Heart right ventricle (tissue), 16 donors: ENCODE measurements around the gene WDR19. TPM values are rescaled to one million over a fixed set of nuclear protein-coding genes. Genes with fewer than 3 reads are reported as not detected.
A peak's percentile ranks its signal among the peaks of the same experiment; 100 is the strongest.

Experiments used
- ATAC-seq, 8 donors: fragments of 200-7000 bp; cut with Tn5 transposase; one replicate each; pipeline ENCODE4 v1.9.1; 2020; ENCODE audit warnings: mild to moderate bottlenecking in 8 of 8, moderate library complexity in 8 of 8, moderate number of reproducible peaks in 1 of 8
- DNase-seq, 2 donors: peaks; one replicate each; pipeline ENCODE4 v3.0.0-alpha.2; 2020
- H3K27ac ChIP-seq, 10 donors: fragments of 200-600 bp; sonication (generic) in 2 of 10; one replicate each; pipeline versions ENCODE4 v1.5.0 to v1.8.0; 2020 to 2022; ENCODE audit warnings: mild to moderate bottlenecking in 3 of 10
- H3K27me3 ChIP-seq, 7 donors: fragments of 200-600 bp; one replicate each; pipeline ENCODE4 v1.8.0; 2021 to 2022; ENCODE audit warnings: mild to moderate bottlenecking in 2 of 7
- H3K36me3 ChIP-seq, 9 donors: fragments of 200-600 bp; sonication (generic) in 1 of 9; one replicate each; pipeline versions ENCODE4 v1.5.0 to v1.8.0; 2020 to 2022; ENCODE audit warnings: mild to moderate bottlenecking in 2 of 9
- H3K4me1 ChIP-seq, 9 donors: fragments of 200-600 bp; sonication (generic) in 1 of 9; one replicate each; pipeline versions ENCODE4 v1.5.0 to v1.8.0; 2020 to 2022; ENCODE audit warnings: mild to moderate bottlenecking in 4 of 9
- H3K4me3 ChIP-seq, 10 donors: fragments of 200-600 bp; sonication (generic) in 2 of 10; one replicate each; pipeline versions ENCODE4 v1.5.0 to v1.8.0; 2020 to 2022; ENCODE audit warnings: mild to moderate bottlenecking in 7 of 10, moderate library complexity in 2 of 10
- H3K9me3 ChIP-seq, 11 donors: fragments of 200-600 bp in 10 of 11; sonication (generic) in 2 of 11; one replicate each; pipeline versions ENCODE4 v1.5.0 to v1.8.0; 2013 to 2022; ENCODE audit warnings: mild to moderate bottlenecking in 2 of 11, control low read depth in 1 of 11, moderate library complexity in 1 of 11
- CTCF ChIP-seq, 9 donors: fragments of 200-600 bp; sonication (generic) in 2 of 9; IDR thresholded peaks; one replicate each; pipeline versions ENCODE4 v1.5.0 to v1.8.0; 2021 to 2022; ENCODE audit warnings: antibody characterized with exemption in 9 of 9, mild to moderate bottlenecking in 5 of 9, moderate library complexity in 1 of 9
- WGBS, 2 donors: extraction: QIAGEN DNeasy Blood & Tissue Kit; methylation state at CpG; one replicate each; pipeline ENCODE4 v1.1.7; 2013; ENCODE audit warnings: inconsistent platforms in 1 of 2; 5-methylcytosine and 5-hydroxymethylcytosine counted together
- intact Hi-C, 10 donors: fragments of 100-400 bp; cut with DNase I; formaldehyde crosslinking; loops; one replicate each; pipeline versions ENCODE4 v1.11.1 to v1.14.2; 2022
- polyA plus RNA-seq, 2 donors: library from polyadenylated mRNA; stranded (reverse); fragments of 200-250 nt; gene quantifications; one replicate each; pipeline ENCODE4 v1.2.3, GENCODE V29; 2013
- total RNA-seq, 10 donors: library from RNA; stranded (reverse); fragmentation: NEBNext Ultra II Directional in 3 of 10; extraction: Animal tissue kit (Norgen Biotek cat#: 25700) in 3 of 10; gene quantifications; one replicate each; pipeline versions ENCODE4 v1.2.1 to v1.2.4, GENCODE V29; 2021 to 2023
- donor health status: Arrhythmogenic right ventricular cardiomyopathy.
- donor health status: ischemic (EF 13 %, LVEDD 7.1; RV severe dilation, severe dysfunction).
- donor health status: healthy with polysubstance abuse.
- donor health status: DM: no; HTN: yes; CAD: no.
- donor health status: DM: no; HTN: no; CAD: no.
- donor health status: ischemic (EF 25% LVEDD 6.9; RV normal size, moderate dysfunction).
- donor health status: ischemic (EF 25% LVEDD 5.7; RV mildly dilated, moderate dysfunction).
- donor health status: healthy.
- donor health status: DM: yes; HTN: yes; CAD: no.
- donor health status: Ischemic cardiomyopathy.
- donor health status: ischemic (EF 35%, LVEDD 5.7; RV mildly dilated, moderate dysfunction).
- donor health status: nonischemic (EF 11% LVEDD 7.7; RV severe dilation, severe dysfunction).
- donor health status: DM: yes; HTN: yes; CAD: no.
- donor health status: PGD.
- donor health status: ischemic (EF 29% LVEDD 5.4; RV normal size, mild dysfunction).
- donor health status: nonischemic (EF 23%, LVEDD 6.1; RV moderate dilation, normal function).

The WDR19 gene
- total and polyA plus RNA-seq, 12 donors: 4.1 to 25.8 (median 7.3) TPM

GRCh38 chr4:39308611-39309010, 126.3 kb downstream of the WDR19 start:
- no peak for TF ChIP-seq CTCF (IDR thresholded peaks at IDR 0.05)
- 39 to 48% methylated on average over 6 of the region's 6 CpGs for WGBS, 2 donors
- Histone ChIP-seq H3K4me3 (no peak overlapping the region), H3K36me3 (peaks cover 0 to 98% (median 7%) of the 10 kb centered on the region in 9 donors), H3K9me3 (no peaks in the 10 kb centered on the region), H3K4me1 (peaks cover 0 to 33% (median 11%) of the 10 kb centered on the region in 9 donors), H3K27me3 (no peaks in the 10 kb centered on the region), H3K27ac (peak overlapping the region in 2 of 10 donors; percentile 9 to 17)
- no peak for DNase-seq
- intact Hi-C loops: no loop called here
- peak in 7 of 8 donors; percentile 34 to 58 (median 52) for ATAC-seq

- no peak for ATAC-seq
- no peak overlapping the region for H3K4me3 ChIP-seq
- no peak for DNase-seq
- peaks cover 0 to 100% (median 15%) of the 10 kb centered on the region in 9 donors for H3K36me3 ChIP-seq
- intact Hi-C loops: no loop called here
- WGBS, 2 donors: 26 to 40% methylated on average over 4 of the region's 4 CpGs
- no peaks in the 10 kb centered on the region for H3K9me3 ChIP-seq
- H3K27me3 ChIP-seq: no peaks in the 10 kb centered on the region
- H3K4me1 ChIP-seq: peaks cover 0 to 32% (median 11%) of the 10 kb centered on the region in 9 donors
- peak overlapping the region in 3 of 10 donors; percentile 3 to 26 (median 13) for H3K27ac ChIP-seq
- TF ChIP-seq CTCF (IDR thresholded peaks at IDR 0.05): no peak
These were observed 130.5 kb downstream of the WDR19 start for GRCh38 chr4:39312816-39313215.

- H3K36me3 ChIP-seq: peaks cover 0 to 97% (median 8%) of the 10 kb centered on the region in 9 donors
- 93 to 97% methylated on average over 4 of the region's 4 CpGs for WGBS, 2 donors
- no peaks in the 10 kb centered on the region for H3K27me3 ChIP-seq
- no peaks in the 10 kb centered on the region for H3K9me3 ChIP-seq
- H3K4me3 ChIP-seq: no peak overlapping the region
- DNase-seq (no peak), ATAC-seq (no peak)
- TF ChIP-seq CTCF (IDR thresholded peaks at IDR 0.05): no peak
- no peaks in the 10 kb centered on the region for H3K4me1 ChIP-seq
- no peak overlapping the region for H3K27ac ChIP-seq
- intact Hi-C loops: no loop called here
These were observed 137.3 kb downstream of the WDR19 start for GRCh38 chr4:39319676-39320075.

GRCh38 chr4:39320381-39321115, 138.2 kb downstream of the WDR19 start:
- no peaks in the 10 kb centered on the region for H3K4me1 ChIP-seq
- DNase-seq (no peak), ATAC-seq (no peak)
- TF ChIP-seq CTCF (IDR thresholded peaks at IDR 0.05): no peak
- no peaks in the 10 kb centered on the region for H3K9me3 ChIP-seq
- H3K4me3 ChIP-seq: no peak overlapping the region
- H3K27ac ChIP-seq: no peak overlapping the region
- intact Hi-C loops: no loop called here
- H3K36me3 ChIP-seq: peaks cover 0 to 96% (median 4%) of the 10 kb centered on the region in 9 donors
- H3K27me3 ChIP-seq: no peaks in the 10 kb centered on the region
